SK-N-SH (cell line): ENCODE measurements around the gene PNPLA1. TPM values are rescaled to one million over a fixed set of nuclear protein-coding genes. Genes with fewer than 3 reads are reported as not detected.

Source experiments
- CTCF ChIA-PET: fragments of 300-600, 350-600 bp; formaldehyde crosslinking; extraction: SDS; loops from one replicate; lab custom pipeline; 2021; lab: Yijun Ruan, JAX
- POLR2A ChIA-PET: fragments of 350-600 bp; sonication (Branson Sonifier 250); formaldehyde crosslinking; extraction: SDS; loops from one replicate; lab custom pipeline; 2020; ENCODE audit warnings: antibody characterized with exemption, inconsistent platforms; lab: Yijun Ruan, JAX
- DNase-seq: peaks from one replicate; pipeline ENCODE4 v3.0.0; 2012
- H2AFZ ChIP-seq: fragments of 200-600 bp; sonication (generic); 2 replicates; pipeline ENCODE4 v1.8.1; 2016; ENCODE audit warnings: antibody characterized with exemption, mild to moderate bottlenecking, low read depth
- H3F3A ChIP-seq: fragments of 200-600 bp; sonication (generic); replicated peaks from 2 replicates; pipeline ENCODE3; 2016; ENCODE audit warnings: antibody characterized with exemption, mild to moderate bottlenecking; ENCODE audit not compliant: insufficient read depth
- H3K27ac ChIP-seq, 2 experiments: fragments of 200-500 bp in 1 of 2; fragments of 200-600 bp in 1 of 2; sonication (Bioruptor generic) in 1 of 2; sonication (generic), shearing (Covaris generic) in 1 of 2; 2 replicates each; pipeline versions ENCODE4 v1.5.1 to v1.6.1; 2014 to 2016; ENCODE audit warnings: low read depth in 2 of 2, inconsistent platforms in 1 of 2, low read length in 1 of 2, mild to moderate bottlenecking in 1 of 2, mixed read lengths in 1 of 2
- H3K27me3 ChIP-seq: fragments of 200-600 bp; sonication (generic), shearing (Covaris generic); 2 replicates; pipeline ENCODE4 v1.6.1; 2016; ENCODE audit warnings: mixed run types; ENCODE audit not compliant: insufficient read depth
- H3K36me3 ChIP-seq, 2 experiments: fragments of 200-500 bp in 1 of 2; fragments of 200-600 bp in 1 of 2; sonication (Bioruptor generic) in 1 of 2; sonication (generic) in 1 of 2; replicated peaks in 1 of 2; 2 replicates each; pipeline versions ENCODE3 to v1.5.1; 2014 to 2016; ENCODE audit warnings: low read length in 1 of 2, mild to moderate bottlenecking in 1 of 2; ENCODE audit not compliant: insufficient read depth in 2 of 2, control insufficient read depth in 1 of 2
- H3K4me1 ChIP-seq, 2 experiments: fragments of 200-500 bp in 1 of 2; fragments of 200-600 bp in 1 of 2; sonication (Bioruptor generic) in 1 of 2; sonication (generic), shearing (Covaris generic) in 1 of 2; 2 replicates each; pipeline versions ENCODE4 v1.5.1 to v1.6.1; 2014 to 2016; ENCODE audit warnings: low read depth in 1 of 2, low read length in 1 of 2, mixed run types in 1 of 2; ENCODE audit not compliant: insufficient read depth in 2 of 2, control insufficient read depth in 1 of 2
- H3K4me2 ChIP-seq: fragments of 200-600 bp; sonication (generic), shearing (Covaris generic); 2 replicates; pipeline ENCODE4 v1.6.1; 2017; ENCODE audit warnings: mixed run types
- H3K4me3 ChIP-seq, 2 experiments: fragments of 200-500 bp in 1 of 2; fragments of 200-600 bp in 1 of 2; sonication (Bioruptor generic) in 1 of 2; sonication (generic), shearing (Covaris generic) in 1 of 2; 2 replicates each; pipeline versions ENCODE4 v1.5.1 to v1.8.1; 2014 to 2016; ENCODE audit warnings: low read depth in 2 of 2, inconsistent platforms in 1 of 2, low read length in 1 of 2, mild to moderate bottlenecking in 1 of 2, mixed read lengths in 1 of 2, moderate library complexity in 1 of 2
- H3K79me2 ChIP-seq: fragments of 200-600 bp; sonication (generic); 2 replicates; pipeline ENCODE4 v1.8.1; 2017; ENCODE audit warnings: mild to moderate bottlenecking; ENCODE audit not compliant: insufficient read depth
- H3K9ac ChIP-seq: fragments of 200-600 bp; sonication (generic); 2 replicates; pipeline ENCODE4 v1.6.1; 2017; ENCODE audit warnings: mixed run types
- H3K9me2 ChIP-seq: fragments of 200-600 bp; sonication (generic); 2 replicates; pipeline ENCODE4 v1.6.1; 2017; ENCODE audit warnings: mixed run types
- H3K9me3 ChIP-seq: fragments of 200-600 bp; sonication (generic); 2 replicates; pipeline ENCODE4 v1.6.1; 2017; ENCODE audit warnings: mixed run types, mild to moderate bottlenecking, moderate library complexity
- H4K20me1 ChIP-seq: fragments of 200-600 bp; sonication (generic); 2 replicates; pipeline ENCODE4 v1.6.1; 2017; ENCODE audit warnings: mild to moderate bottlenecking, mixed run types; ENCODE audit not compliant: insufficient read depth
- EZH2phosphoT487 ChIP-seq: fragments of 200-600 bp; sonication (generic); IDR thresholded peaks from 2 replicates; pipeline ENCODE4 v1.6.1; 2017; ENCODE audit warnings: low read depth, mixed run types, mild to moderate bottlenecking, antibody characterized with exemption, moderate library complexity, borderline replicate concordance
- FOSL2 ChIP-seq: IDR thresholded peaks from 2 replicates; pipeline ENCODE4 v1.4.0; 2012; ENCODE audit warnings: low read depth, mild to moderate bottlenecking, moderate library complexity, borderline replicate concordance
- FOXM1 ChIP-seq: IDR thresholded peaks from 2 replicates; pipeline ENCODE4 v1.4.0; 2012; ENCODE audit warnings: low read depth, mild to moderate bottlenecking
- GATA2 ChIP-seq: sonication (generic); formaldehyde crosslinking; IDR thresholded peaks from 2 replicates; pipeline ENCODE4 v1.5.0; 2020; ENCODE audit warnings: mild to moderate bottlenecking, missing genetic modification reagents
- NRF1 ChIP-seq: IDR thresholded peaks from 2 replicates; pipeline ENCODE4 v1.6.1; 2012; ENCODE audit warnings: low read depth, mild to moderate bottlenecking, low read length
- PBX3 ChIP-seq: IDR thresholded peaks from 2 replicates; pipeline ENCODE4; 2012
- REST ChIP-seq: IDR thresholded peaks from 2 replicates; pipeline ENCODE4 v1.6.1; 2012; ENCODE audit warnings: mild to moderate bottlenecking, low read depth, low read length, moderate library complexity
- RFX5 ChIP-seq: IDR thresholded peaks from 2 replicates; pipeline ENCODE4 v1.6.1; 2012; ENCODE audit warnings: mild to moderate bottlenecking, improper control_type of control experiment, low read length
- RXRA ChIP-seq: IDR thresholded peaks from 2 replicates; pipeline ENCODE4 v1.4.0; 2012; ENCODE audit warnings: low read depth, mild to moderate bottlenecking, borderline replicate concordance
- SIN3A ChIP-seq: IDR thresholded peaks from 2 replicates; pipeline ENCODE4 v1.6.1; 2012; ENCODE audit warnings: low read depth, mild to moderate bottlenecking, low read length, moderate library complexity, borderline replicate concordance
- TEAD4 ChIP-seq: IDR thresholded peaks from 2 replicates; pipeline ENCODE4 v1.4.0; 2012; ENCODE audit warnings: mild to moderate bottlenecking, borderline replicate concordance; ENCODE audit not compliant: insufficient read depth
- USF1 ChIP-seq: IDR thresholded peaks from 2 replicates; pipeline ENCODE4 v1.4.0; 2012; ENCODE audit warnings: low read depth, borderline replicate concordance
- USF2 ChIP-seq: fragments of 150-350 bp; IDR thresholded peaks from 2 replicates; pipeline ENCODE4 v1.6.1; 2017; ENCODE audit warnings: antibody characterized with exemption, low read length, low read depth, borderline replicate concordance
- ZBTB33 ChIP-seq: IDR thresholded peaks from 2 replicates; pipeline ENCODE4 v1.4.0; 2012; ENCODE audit warnings: low read depth, borderline replicate concordance
- WGBS: methylation state at CpG from one replicate; pipeline ENCODE4 v1.1.6; 2017; ENCODE audit warnings: low lambda C conversion rate; 5-methylcytosine and 5-hydroxymethylcytosine counted together
- polyA plus RNA-seq, 3 experiments: library from polyadenylated mRNA; depleted of rRNA; stranded (reverse); fragments of >200 nt; gene quantifications; 2 replicates each; pipeline ENCODE4 v1.2.3, GENCODE V29; 2012

PNPLA1 gene
- polyA plus RNA-seq, 1 of the 3 experiments (the other 2 are of a cell fraction): not detected

- H3F3A ChIP-seq: no peaks in the 10 kb centered on the region
- H3K4me2 ChIP-seq: no peak overlapping the region
- no peaks in the 10 kb centered on the region for H3K9me3 ChIP-seq
- no peaks in the 10 kb centered on the region for H3K36me3 ChIP-seq
- 77% methylated on average over 12 of the region's 12 CpGs for whole genome bisulfite sequencing
- CTCF ChIA-PET: interaction anchor here (0.7 to 3.7 kb wide), 20 partner anchors 7 to 228 kb away, joined by 3 to 49 read pairs (median 7); no protein-coding TSS in a partner anchor
- 0 out of 2 replicates have a peak overlapping the region, but pooled peaks have one; percentile 84 for H2AFZ ChIP-seq
- H3K27ac ChIP-seq: no peak overlapping the region
- TF ChIP-seq USF1: no peak
- TF ChIP-seq RFX5: no peak
- no peak for TF ChIP-seq GATA2 (CRISPR knock-in tag)
- no peak for TF ChIP-seq FOXM1
- TF ChIP-seq TEAD4: no peak
- TF ChIP-seq NRF1: no peak
- TF ChIP-seq REST: no peak
- no peak for TF ChIP-seq EZH2phosphoT487
- TF ChIP-seq USF2: no peak
- TF ChIP-seq PBX3: no peak
- no peak for TF ChIP-seq SIN3A
- no peak for TF ChIP-seq FOSL2
- TF ChIP-seq ZBTB33: no peak
- no peak for TF ChIP-seq RXRA
- DNase-seq: no peak
- H3K9me2 ChIP-seq: no peaks in the 10 kb centered on the region
- no peak overlapping the region for H3K9ac ChIP-seq
- H3K79me2 ChIP-seq: no peaks in the 10 kb centered on the region
- peaks cover 20% of the 10 kb centered on the region; the same call in 1 of the 2 replicates for H3K27me3 ChIP-seq
- no peak overlapping the region; a peak in 1 of 4 replicates for H3K4me3 ChIP-seq
- H3K4me1 ChIP-seq: no peaks in the 10 kb centered on the region; a peak in 1 of 4 replicates
- POLR2A ChIA-PET: no interaction called here
- H4K20me1 ChIP-seq: no peaks in the 10 kb centered on the region
Observed at GRCh38 chr6:36340306-36340617, 70.4 kb downstream of the PNPLA1 start.
